Measurements from ENCODE around the gene P2RX6. TPM values are rescaled to one million over a fixed set of nuclear protein-coding genes. Genes with fewer than 3 reads are reported as not detected.

Gene P2RX6
- total and polyA plus RNA-seq, 4 donors, result 0.05 to 0.59 (median 0.33) TPM

DNA sequence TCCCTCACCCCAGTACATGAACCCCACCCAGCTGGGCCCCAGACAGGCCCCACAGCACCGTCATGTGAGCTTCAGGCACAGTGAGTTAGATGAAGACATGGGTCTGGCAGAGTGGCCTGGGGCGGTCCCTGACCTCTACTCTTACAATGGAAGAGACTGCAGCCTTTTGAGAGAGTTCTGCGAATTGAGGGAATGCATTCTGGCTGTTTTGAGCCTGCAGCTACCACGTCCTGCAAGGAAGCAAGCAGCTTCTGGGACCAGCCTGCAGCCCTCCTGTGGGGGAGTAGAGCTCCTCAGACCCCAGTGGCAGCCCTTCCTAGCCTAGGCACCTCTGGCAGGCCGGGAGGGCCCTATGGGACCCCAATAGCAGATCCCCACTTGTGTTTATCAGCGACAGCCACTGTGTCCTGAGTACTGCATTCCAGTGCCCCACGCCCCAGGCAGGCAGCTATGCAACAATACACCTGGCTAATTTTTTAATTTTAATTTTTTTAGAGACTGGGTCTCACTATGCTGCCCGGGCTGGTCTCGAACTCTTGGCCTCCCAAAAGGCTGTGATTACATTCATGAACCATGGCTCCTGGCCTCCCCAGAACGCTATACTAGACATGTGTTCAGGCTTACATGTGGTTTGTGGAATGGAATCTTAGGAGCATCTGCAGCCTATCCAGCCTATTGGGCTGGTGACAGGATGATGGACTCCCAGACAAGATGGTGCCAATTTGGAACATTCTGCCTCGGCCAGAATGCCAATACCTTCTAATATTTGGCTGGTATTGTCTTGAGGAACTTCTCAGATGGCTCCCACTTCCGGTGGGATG lies 18.1 kb downstream of the P2RX6 start:
- H3K36me3 ChIP-seq (ENCODE audit: control insufficient read depth in 4 of 4, insufficient read depth in 3 of 4, low read depth in 1 of 4, low read length in 3 of 4), result no peaks in the 10 kb centered on the region
- TF ChIP-seq FOXA2 (IDR thresholded peaks at IDR 0.05) (no peak), HNF4A (conservative IDR thresholded peaks at IDR 0.05) (no peak), SP1 (IDR thresholded peaks at IDR 0.05) (no peak), TAF1 (conservative IDR thresholded peaks at IDR 0.05) (no peak), RXRA (IDR thresholded peaks at IDR 0.05) (no peak), EGR1 (IDR thresholded peaks at IDR 0.05; ENCODE audit: low read depth in 2 of 2) (no peak), YY1 (IDR thresholded peaks at IDR 0.05) (no peak), GABPA (IDR thresholded peaks at IDR 0.05 in 1 of 2, conservative IDR thresholded peaks at IDR 0.05 in 1 of 2) (no peak), RAD21 (IDR thresholded peaks at IDR 0.05) (no peak)
- TF ChIP-seq, protein P1, sequence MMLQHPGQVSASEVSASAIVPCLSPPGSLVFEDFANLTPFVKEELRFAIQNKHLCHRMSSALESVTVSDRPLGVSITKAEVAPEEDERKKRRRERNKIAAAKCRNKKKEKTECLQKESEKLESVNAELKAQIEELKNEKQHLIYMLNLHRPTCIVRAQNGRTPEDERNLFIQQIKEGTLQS (IDR thresholded peaks at IDR 0.05), result no peak
- TF ChIP-seq, protein P2, sequence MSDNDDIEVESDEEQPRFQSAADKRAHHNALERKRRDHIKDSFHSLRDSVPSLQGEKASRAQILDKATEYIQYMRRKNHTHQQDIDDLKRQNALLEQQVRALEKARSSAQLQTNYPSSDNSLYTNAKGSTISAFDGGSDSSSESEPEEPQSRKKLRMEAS (IDR thresholded peaks at IDR 0.05), result no peak
- H3K4me3 ChIP-seq (ENCODE audit: low read depth in 1 of 3, low read length in 3 of 3), result no peak overlapping the region
- no peak for DNase-seq (ENCODE audit: low spot score)
- H3K27me3 ChIP-seq (ENCODE audit: control insufficient read depth in 4 of 4, insufficient read depth in 4 of 4, low read length in 3 of 4), result no peaks in the 10 kb centered on the region
- WGBS, result 85% methylated on average over 12 of the region's 12 CpGs
- H3K9ac ChIP-seq (ENCODE audit: low read depth in 1 of 2, low read length in 2 of 2), result no peak overlapping the region
- no peak overlapping the region for H3K27ac ChIP-seq (ENCODE audit: low read depth in 1 of 2, low read length in 2 of 2)
- H3K4me1 ChIP-seq (ENCODE audit: control insufficient read depth in 4 of 4, insufficient read depth in 4 of 4, low read length in 3 of 4), result no peaks in the 10 kb centered on the region
- H3K9me3 ChIP-seq (ENCODE audit: control insufficient read depth in 4 of 4, low read length in 3 of 4), result no peaks in the 10 kb centered on the region

DNA sequence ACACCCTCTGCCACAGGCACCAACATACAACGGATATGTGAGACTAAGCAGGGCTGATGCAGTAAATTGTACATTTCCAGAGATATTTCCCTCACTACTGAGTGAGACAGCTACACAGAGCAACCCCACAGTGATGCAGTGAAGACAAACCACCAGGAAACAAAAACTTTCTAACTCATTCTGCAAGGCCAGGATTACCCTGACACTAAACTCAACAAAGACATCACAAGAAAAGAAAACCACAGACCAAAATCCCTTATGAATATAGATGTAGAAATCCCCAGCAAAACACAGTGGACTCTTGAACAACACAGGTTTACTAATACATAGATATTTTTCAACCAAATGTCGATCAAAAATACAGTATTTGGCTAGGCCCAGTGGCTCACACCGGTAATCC lies 18.9 kb downstream of the P2RX6 start:
- 88% methylated on average over 3 of the region's 3 CpGs for WGBS
- Histone ChIP-seq H3K4me1 (ENCODE audit: control insufficient read depth in 4 of 4, insufficient read depth in 4 of 4, low read length in 3 of 4) (no peaks in the 10 kb centered on the region), H3K4me3 (ENCODE audit: low read depth in 1 of 3, low read length in 3 of 3) (no peak overlapping the region), H3K36me3 (ENCODE audit: control insufficient read depth in 4 of 4, insufficient read depth in 3 of 4, low read depth in 1 of 4, low read length in 3 of 4) (no peaks in the 10 kb centered on the region), H3K27ac (ENCODE audit: low read depth in 1 of 2, low read length in 2 of 2) (no peak overlapping the region), H3K27me3 (ENCODE audit: control insufficient read depth in 4 of 4, insufficient read depth in 4 of 4, low read length in 3 of 4) (no peaks in the 10 kb centered on the region), H3K9ac (ENCODE audit: low read depth in 1 of 2, low read length in 2 of 2) (no peak overlapping the region), H3K9me3 (ENCODE audit: control insufficient read depth in 4 of 4, low read length in 3 of 4) (no peaks in the 10 kb centered on the region)
- TF ChIP-seq, protein P1 (IDR thresholded peaks at IDR 0.05), result no peak
- no peak for TF ChIP-seq HNF4G (IDR thresholded peaks at IDR 0.05)
- no peak for TF ChIP-seq YY1 (IDR thresholded peaks at IDR 0.05)
- TF ChIP-seq, protein P3, sequence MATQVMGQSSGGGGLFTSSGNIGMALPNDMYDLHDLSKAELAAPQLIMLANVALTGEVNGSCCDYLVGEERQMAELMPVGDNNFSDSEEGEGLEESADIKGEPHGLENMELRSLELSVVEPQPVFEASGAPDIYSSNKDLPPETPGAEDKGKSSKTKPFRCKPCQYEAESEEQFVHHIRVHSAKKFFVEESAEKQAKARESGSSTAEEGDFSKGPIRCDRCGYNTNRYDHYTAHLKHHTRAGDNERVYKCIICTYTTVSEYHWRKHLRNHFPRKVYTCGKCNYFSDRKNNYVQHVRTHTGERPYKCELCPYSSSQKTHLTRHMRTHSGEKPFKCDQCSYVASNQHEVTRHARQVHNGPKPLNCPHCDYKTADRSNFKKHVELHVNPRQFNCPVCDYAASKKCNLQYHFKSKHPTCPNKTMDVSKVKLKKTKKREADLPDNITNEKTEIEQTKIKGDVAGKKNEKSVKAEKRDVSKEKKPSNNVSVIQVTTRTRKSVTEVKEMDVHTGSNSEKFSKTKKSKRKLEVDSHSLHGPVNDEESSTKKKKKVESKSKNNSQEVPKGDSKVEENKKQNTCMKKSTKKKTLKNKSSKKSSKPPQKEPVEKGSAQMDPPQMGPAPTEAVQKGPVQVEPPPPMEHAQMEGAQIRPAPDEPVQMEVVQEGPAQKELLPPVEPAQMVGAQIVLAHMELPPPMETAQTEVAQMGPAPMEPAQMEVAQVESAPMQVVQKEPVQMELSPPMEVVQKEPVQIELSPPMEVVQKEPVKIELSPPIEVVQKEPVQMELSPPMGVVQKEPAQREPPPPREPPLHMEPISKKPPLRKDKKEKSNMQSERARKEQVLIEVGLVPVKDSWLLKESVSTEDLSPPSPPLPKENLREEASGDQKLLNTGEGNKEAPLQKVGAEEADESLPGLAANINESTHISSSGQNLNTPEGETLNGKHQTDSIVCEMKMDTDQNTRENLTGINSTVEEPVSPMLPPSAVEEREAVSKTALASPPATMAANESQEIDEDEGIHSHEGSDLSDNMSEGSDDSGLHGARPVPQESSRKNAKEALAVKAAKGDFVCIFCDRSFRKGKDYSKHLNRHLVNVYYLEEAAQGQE (IDR thresholded peaks at IDR 0.05), result no peak
- TF ChIP-seq, protein P4, sequence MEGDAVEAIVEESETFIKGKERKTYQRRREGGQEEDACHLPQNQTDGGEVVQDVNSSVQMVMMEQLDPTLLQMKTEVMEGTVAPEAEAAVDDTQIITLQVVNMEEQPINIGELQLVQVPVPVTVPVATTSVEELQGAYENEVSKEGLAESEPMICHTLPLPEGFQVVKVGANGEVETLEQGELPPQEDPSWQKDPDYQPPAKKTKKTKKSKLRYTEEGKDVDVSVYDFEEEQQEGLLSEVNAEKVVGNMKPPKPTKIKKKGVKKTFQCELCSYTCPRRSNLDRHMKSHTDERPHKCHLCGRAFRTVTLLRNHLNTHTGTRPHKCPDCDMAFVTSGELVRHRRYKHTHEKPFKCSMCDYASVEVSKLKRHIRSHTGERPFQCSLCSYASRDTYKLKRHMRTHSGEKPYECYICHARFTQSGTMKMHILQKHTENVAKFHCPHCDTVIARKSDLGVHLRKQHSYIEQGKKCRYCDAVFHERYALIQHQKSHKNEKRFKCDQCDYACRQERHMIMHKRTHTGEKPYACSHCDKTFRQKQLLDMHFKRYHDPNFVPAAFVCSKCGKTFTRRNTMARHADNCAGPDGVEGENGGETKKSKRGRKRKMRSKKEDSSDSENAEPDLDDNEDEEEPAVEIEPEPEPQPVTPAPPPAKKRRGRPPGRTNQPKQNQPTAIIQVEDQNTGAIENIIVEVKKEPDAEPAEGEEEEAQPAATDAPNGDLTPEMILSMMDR (IDR thresholded peaks at IDR 0.05; ENCODE audit: low read depth, low read length, missing input control), result no peak
- TF ChIP-seq JUND (IDR thresholded peaks at IDR 0.05), result no peak
- no peak for TF ChIP-seq EGR1 (IDR thresholded peaks at IDR 0.05; ENCODE audit: low read depth in 2 of 2)
- no peak for TF ChIP-seq HNF4A (conservative IDR thresholded peaks at IDR 0.05)
- TF ChIP-seq NR2F2 (IDR thresholded peaks at IDR 0.05), result no peak
- TF ChIP-seq SP1 (IDR thresholded peaks at IDR 0.05), result no peak
- TF ChIP-seq, protein P2 (IDR thresholded peaks at IDR 0.05), result no peak
- no peak for TF ChIP-seq TAF1 (conservative IDR thresholded peaks at IDR 0.05)
- TF ChIP-seq GABPA (IDR thresholded peaks at IDR 0.05 in 1 of 2, conservative IDR thresholded peaks at IDR 0.05 in 1 of 2), result no peak
- TF ChIP-seq FOXA1 (IDR thresholded peaks at IDR 0.05), result no peak
- no peak for TF ChIP-seq RAD21 (IDR thresholded peaks at IDR 0.05)
- no peak for TF ChIP-seq FOXA2 (IDR thresholded peaks at IDR 0.05)
- TF ChIP-seq, protein P5, sequence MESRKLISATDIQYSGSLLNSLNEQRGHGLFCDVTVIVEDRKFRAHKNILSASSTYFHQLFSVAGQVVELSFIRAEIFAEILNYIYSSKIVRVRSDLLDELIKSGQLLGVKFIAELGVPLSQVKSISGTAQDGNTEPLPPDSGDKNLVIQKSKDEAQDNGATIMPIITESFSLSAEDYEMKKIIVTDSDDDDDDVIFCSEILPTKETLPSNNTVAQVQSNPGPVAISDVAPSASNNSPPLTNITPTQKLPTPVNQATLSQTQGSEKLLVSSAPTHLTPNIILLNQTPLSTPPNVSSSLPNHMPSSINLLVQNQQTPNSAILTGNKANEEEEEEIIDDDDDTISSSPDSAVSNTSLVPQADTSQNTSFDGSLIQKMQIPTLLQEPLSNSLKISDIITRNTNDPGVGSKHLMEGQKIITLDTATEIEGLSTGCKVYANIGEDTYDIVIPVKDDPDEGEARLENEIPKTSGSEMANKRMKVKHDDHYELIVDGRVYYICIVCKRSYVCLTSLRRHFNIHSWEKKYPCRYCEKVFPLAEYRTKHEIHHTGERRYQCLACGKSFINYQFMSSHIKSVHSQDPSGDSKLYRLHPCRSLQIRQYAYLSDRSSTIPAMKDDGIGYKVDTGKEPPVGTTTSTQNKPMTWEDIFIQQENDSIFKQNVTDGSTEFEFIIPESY (IDR thresholded peaks at IDR 0.05), result no peak
- TF ChIP-seq RXRA (IDR thresholded peaks at IDR 0.05), result no peak
- no peak for DNase-seq (ENCODE audit: low spot score)
